ENCODE measurements around the gene NDUFS3.

Gene NDUFS3

GRCh38 chr11:47591764-47592163 is 12.9 kb downstream of the NDUFS3 start:
- DNase-seq (ENCODE audit: low read depth), result no peak

GRCh38 chr11:47592251-47592650 is 13.4 kb downstream of the NDUFS3 start:
- no peak for DNase-seq (ENCODE audit: low read depth)

DNA sequence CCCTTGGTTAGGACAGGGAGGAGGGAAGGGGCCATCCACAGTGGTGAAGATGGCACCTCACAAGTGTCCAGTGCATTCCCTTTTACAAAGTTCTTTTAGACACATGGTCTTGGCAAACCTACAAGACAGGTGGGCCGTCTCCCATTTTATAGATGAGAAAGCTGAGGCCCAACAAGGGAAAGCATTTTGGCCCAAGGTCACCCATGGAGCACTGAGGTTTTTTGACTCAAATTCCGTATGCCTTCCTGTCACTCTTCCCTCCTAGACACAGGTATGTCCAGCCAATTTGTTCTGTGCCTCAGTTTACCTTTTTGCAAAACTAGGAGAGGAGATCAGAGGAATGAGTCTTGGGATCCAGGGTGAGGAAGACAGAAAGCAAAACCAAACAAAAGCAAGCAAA is 14.1 kb downstream of the NDUFS3 start:
- no peak for DNase-seq (ENCODE audit: low read depth)

- DNase-seq (ENCODE audit: low read depth), result no peak
These were observed 14.6 kb downstream of the NDUFS3 start for GRCh38 chr11:47593492-47593933.

DNA sequence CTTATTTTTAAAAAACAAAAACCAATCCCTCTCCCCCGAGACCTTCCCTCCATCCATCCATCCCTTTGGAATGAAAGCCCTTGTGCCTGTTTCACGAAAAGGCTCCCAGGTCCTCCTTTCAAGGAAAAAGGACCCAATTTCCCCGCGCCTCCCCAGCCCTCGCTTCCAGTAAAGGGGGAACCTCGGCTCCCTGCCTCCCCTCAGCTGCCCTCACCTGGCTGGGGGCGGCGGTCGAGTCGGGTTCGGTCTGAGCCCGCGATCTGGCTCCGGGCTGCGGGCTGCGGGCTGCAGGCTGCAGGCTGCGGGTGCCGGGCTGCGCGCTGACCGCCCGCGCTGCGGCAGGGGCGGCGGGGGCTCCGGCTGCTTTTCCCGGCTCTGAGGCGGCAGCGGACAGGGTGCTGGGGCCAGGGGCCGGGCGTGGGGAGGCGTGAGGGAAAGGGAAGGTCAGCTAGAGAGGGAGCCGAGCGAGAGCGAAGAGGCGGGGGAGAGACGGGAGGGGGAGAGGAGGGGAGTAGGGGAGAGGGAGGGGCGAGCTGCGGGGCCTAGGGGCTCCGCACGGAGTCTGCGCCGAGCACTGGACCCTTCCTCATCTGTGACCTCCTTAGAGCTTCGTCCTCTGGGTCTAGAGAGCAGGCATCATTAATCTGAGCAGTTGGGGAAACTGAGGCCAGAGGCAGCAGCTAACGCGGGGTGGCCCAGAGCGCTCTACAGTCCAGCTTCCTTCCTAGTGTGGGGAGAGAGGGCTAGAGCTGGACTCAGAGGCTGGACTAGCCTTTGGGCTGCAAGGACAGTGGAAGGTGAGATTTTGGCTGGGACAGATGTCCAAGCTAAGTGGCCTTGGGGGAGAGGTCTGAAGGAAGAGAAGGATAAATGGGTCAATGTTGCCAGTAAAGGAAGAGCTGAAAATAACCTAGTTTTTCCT is 15.3 kb downstream of the NDUFS3 start, which contains the start of gene C1QTNF4:
Gene C1QTNF4 (minus strand): TSS at position 478 of the 922 bp plus-strand sequence. CDS start 3,601 bp downstream, outside the sequence.
- no peak for DNase-seq (ENCODE audit: low read depth)

DNA sequence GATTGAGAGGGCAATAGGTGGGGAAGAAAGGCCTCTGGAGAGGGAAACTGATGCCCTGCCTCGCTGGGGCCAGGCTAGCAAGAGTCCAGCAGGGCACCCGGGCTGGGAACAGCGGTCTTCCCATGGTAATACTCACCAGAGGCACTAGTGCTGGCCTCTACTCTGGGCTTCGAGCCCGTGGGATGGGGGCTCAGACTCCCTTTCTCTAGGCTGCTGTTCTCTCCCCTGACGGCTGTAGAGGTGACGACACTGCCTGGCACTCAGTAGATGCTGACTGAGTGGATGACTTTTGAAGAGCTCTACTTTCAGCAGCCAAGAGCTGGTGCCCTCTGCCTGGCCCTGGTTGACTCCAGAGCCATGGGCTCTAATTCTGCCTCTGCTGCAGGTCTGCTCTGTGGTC is 16.2 kb downstream of the NDUFS3 start:
- no peak for DNase-seq (ENCODE audit: low read depth)

- no peak for DNase-seq (ENCODE audit: low read depth)
These were observed 17.1 kb downstream of the NDUFS3 start for GRCh38 chr11:47595967-47596366.

GRCh38 chr11:47599902-47600301 is 21.0 kb downstream of the NDUFS3 start:
- DNase-seq (ENCODE audit: low read depth), result no peak

GRCh38 chr11:47603295-47603694 is 24.4 kb downstream of the NDUFS3 start:
- no peak for DNase-seq (ENCODE audit: low read depth)

GRCh38 chr11:47605921-47606320 is 27.0 kb downstream of the NDUFS3 start:
- no peak for DNase-seq (ENCODE audit: low read depth)

DNA sequence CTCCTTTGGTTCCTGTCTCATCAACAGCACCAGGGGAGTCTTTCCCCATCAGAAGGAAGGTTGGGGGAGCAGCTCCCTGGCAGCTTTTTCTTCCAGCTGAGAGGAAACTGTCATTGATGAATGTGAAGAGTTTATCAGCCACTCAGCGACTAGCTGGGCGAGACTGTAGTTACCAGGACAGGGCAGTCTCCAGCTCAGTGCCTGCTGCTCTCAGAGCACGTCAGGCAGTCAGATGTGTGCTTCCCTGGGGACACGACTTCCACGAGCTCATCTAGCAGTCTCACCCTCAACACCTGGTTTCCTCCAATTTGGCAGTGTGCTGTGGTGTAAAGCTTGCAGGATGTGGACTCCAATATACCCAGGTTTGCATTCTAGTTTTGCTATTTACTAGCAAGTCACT is 27.9 kb downstream of the NDUFS3 start:
- no peak for DNase-seq (ENCODE audit: low read depth)

GRCh38 chr11:47607380-47607779 is 28.5 kb downstream of the NDUFS3 start:
- no peak for DNase-seq (ENCODE audit: low read depth)

DNA sequence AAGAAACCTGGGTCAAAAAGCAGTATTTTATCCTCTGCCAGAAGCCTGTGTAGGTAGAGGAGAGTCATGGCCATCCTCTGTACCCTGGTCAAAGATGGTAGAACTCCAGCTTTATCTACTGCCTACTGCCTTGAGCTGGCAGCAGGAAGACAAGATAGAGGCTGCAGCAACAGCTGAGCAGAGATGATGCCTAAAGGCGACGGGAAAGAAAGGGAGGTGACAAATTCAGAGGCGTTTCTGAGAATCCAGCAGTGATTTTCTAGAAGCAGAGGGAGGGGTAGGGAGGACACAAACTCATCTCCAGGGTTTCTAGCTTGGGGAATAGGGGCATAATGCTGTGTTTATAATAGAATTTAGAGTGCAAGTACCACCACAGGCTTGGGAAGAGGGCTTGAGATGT is 30.8 kb downstream of the NDUFS3 start:
- DNase-seq (ENCODE audit: low read depth), result no peak

GRCh38 chr11:47611348-47611794 is 32.5 kb downstream of the NDUFS3 start:
- DNase-seq (ENCODE audit: low read depth), result no peak

DNA sequence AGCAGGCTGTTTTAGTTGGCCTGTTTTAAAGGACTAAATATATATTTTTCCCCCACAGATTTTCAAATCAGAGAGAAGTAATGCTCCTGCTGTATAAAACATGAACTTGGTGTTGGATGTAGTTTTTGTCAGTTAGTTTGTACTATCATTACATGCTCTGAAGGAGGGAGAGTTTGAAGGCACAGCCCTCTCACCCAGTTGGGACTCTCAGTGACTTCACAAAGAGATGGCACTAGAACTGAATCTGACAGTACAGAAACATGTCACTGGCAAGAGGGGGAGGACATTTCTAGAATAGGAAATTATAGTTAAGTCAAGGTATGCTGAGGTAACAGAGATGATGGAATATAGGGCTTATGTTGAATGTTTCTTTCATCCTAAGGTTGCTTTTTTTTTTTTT is 36.4 kb downstream of the NDUFS3 start:
- no peak for DNase-seq (ENCODE audit: low read depth)

- no peak for DNase-seq (ENCODE audit: low read depth)
These were observed 38.0 kb downstream of the NDUFS3 start for GRCh38 chr11:47616726-47617416.

DNA sequence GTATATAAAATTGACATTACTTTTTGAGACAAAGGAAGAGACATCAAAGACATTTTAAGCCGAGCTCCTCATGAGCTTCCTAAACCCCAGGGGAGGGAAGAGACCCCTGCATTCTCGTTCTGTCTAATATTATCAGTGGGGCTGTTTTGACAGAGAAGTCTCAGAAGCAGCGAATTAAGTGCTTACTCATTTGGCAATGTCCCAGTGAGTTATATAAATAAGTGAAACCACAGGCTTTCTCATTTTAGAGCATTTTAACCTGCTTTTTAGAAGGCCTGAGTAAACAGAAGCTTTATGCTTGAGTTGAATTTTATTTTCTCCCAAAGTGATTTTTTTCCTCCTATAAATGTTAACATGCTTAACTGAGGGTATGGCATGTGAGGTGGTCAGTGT is 38.5 kb downstream of the NDUFS3 start:
- no peak for DNase-seq (ENCODE audit: low read depth)

DNA sequence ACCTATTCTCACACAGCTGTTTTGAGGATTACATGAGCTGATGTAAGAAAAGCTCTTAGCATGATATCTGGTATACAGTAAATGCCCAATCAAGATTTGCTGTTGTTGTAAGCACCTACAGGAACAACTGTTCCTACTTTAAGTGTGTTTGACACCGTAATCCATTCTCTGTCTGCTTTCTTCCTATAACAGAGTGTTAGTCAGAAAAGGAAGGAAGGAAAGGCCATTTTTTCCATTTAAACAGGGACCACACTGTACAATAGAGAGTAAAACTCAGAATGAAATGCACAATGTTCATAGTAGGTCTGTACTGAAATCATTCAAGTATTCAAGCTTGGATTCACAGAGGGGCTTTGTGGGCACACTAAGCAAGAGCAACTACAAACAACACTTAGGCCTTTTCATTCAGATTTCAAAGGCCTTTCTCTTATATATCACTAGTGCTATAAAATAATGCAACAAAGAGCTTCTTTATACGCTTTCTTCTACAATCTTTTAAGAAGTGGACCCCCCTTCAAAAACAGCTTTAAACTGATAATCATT is 42.0 kb downstream of the NDUFS3 start:
- DNase-seq (ENCODE audit: low read depth), result no peak

GRCh38 chr11:47626234-47626633 is 47.4 kb downstream of the NDUFS3 start:
- no peak for DNase-seq (ENCODE audit: low read depth)

GRCh38 chr11:47628026-47628425 is 49.2 kb downstream of the NDUFS3 start:
- no peak for DNase-seq (ENCODE audit: low read depth)

DNA sequence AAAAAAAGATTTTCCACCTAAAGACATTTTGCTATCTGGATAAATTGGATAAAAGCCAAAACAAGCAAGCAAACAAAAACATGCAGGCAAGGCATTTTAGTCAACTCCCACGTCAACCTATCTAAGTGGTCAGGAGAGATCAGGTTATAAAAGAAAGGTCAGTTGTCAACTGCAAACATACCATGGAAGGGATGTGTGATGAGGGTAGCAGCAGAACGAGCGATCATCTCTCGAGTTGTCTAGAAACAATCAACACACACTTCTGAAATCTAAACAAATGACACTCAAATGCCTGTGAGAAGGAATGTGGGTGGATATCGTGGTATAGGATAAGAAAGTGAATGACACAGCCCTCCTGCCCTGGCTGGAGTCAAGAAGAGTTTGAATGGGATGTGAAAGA is 52.6 kb downstream of the NDUFS3 start:
- no peak for DNase-seq (ENCODE audit: low read depth)

Data from stimulated activated CD8-positive, alpha-beta memory T cell treated with anti-CD3 and anti-CD28 coated beads, Interleukin-15, amount 100 ng/mL, for 24 hours (primary cell).